ENCODE data around the gene MLLT6.

The MLLT6 gene

GRCh38 chr17:38766341-38766740, 61.3 kb downstream of the MLLT6 start:
- H4K20me1 ChIP-seq (ENCODE audit: insufficient read depth, low read length, poor library complexity, severe bottlenecking), result no peaks in the 10 kb centered on the region
- H3K36me3 ChIP-seq (ENCODE audit: insufficient read depth, low read length), result peaks cover 89% of the 10 kb centered on the region; the same call in 1 of the 2 replicates
- TF ChIP-seq EZH2phosphoT487 (IDR thresholded peaks at IDR 0.05; ENCODE audit: borderline replicate concordance) (no peak), CTCF (conservative IDR thresholded peaks at IDR 0.05; ENCODE audit: low read length) (no peak)

GRCh38 chr17:38768417-38768816, 63.3 kb downstream of the MLLT6 start:
- Histone ChIP-seq H2AFZ (ENCODE audit: low read length) (no peak overlapping the region), H3K4me3 (ENCODE audit: low read length, poor library complexity, severe bottlenecking) (no peak overlapping the region), H3K9me2 (replicated peaks; ENCODE audit: low read depth, low read length) (no peaks in the 10 kb centered on the region), H3K4me2 (ENCODE audit: low read depth, low read length, poor library complexity, severe bottlenecking) (no peak overlapping the region), H3K9me3 (ENCODE audit: insufficient read depth, low read depth, low read length) (no peaks in the 10 kb centered on the region), H3F3A (ENCODE audit: low read depth) (no peaks in the 10 kb centered on the region; the same call in 1 of the 2 replicates), H3K4me1 (ENCODE audit: insufficient read depth, low read length, poor library complexity, severe bottlenecking) (no peaks in the 10 kb centered on the region), H3K79me2 (ENCODE audit: insufficient read depth, low read length) (no peaks in the 10 kb centered on the region), H3K27me3 (ENCODE audit: insufficient read depth, low read length, poor library complexity, severe bottlenecking) (no peaks in the 10 kb centered on the region), H3K9ac (ENCODE audit: low read depth, low read length, poor library complexity, severe bottlenecking) (no peak overlapping the region), H3K36me3 (ENCODE audit: insufficient read depth, low read length) (peaks cover 89% of the 10 kb centered on the region; the same call in 1 of the 2 replicates), H4K20me1 (ENCODE audit: insufficient read depth, low read length, poor library complexity, severe bottlenecking) (no peaks in the 10 kb centered on the region)
- TF ChIP-seq CTCF (conservative IDR thresholded peaks at IDR 0.05; ENCODE audit: low read length) (no peak), EZH2phosphoT487 (IDR thresholded peaks at IDR 0.05; ENCODE audit: borderline replicate concordance) (no peak)

More at GRCh38 chr17:38766341-38766740, 61.3 kb downstream of the MLLT6 start:
- Histone ChIP-seq H3K4me2 (ENCODE audit: low read depth, low read length, poor library complexity, severe bottlenecking) (no peak overlapping the region), H3K9me3 (ENCODE audit: insufficient read depth, low read depth, low read length) (no peaks in the 10 kb centered on the region), H3K4me3 (ENCODE audit: low read length, poor library complexity, severe bottlenecking) (no peak overlapping the region), H3K27me3 (ENCODE audit: insufficient read depth, low read length, poor library complexity, severe bottlenecking) (no peaks in the 10 kb centered on the region), H3K9me2 (replicated peaks; ENCODE audit: low read depth, low read length) (no peaks in the 10 kb centered on the region), H3F3A (ENCODE audit: low read depth) (no peaks in the 10 kb centered on the region), H2AFZ (ENCODE audit: low read length) (no peak overlapping the region), H3K9ac (ENCODE audit: low read depth, low read length, poor library complexity, severe bottlenecking) (no peak overlapping the region), H3K79me2 (ENCODE audit: insufficient read depth, low read length) (no peaks in the 10 kb centered on the region), H3K4me1 (ENCODE audit: insufficient read depth, low read length, poor library complexity, severe bottlenecking) (no peaks in the 10 kb centered on the region)

GRCh38 chr17:38773258-38773657, 68.2 kb downstream of the MLLT6 start:
- no peak overlapping the region for H3K9ac ChIP-seq (ENCODE audit: low read depth, low read length, poor library complexity, severe bottlenecking)
- H3K27me3 ChIP-seq (ENCODE audit: insufficient read depth, low read length, poor library complexity, severe bottlenecking), result no peaks in the 10 kb centered on the region
- H3K79me2 ChIP-seq (ENCODE audit: insufficient read depth, low read length), result no peaks in the 10 kb centered on the region
- no peak overlapping the region for H3K4me2 ChIP-seq (ENCODE audit: low read depth, low read length, poor library complexity, severe bottlenecking)
- H3K4me1 ChIP-seq (ENCODE audit: insufficient read depth, low read length, poor library complexity, severe bottlenecking), result no peaks in the 10 kb centered on the region
- H3K9me2 ChIP-seq (replicated peaks; ENCODE audit: low read depth, low read length), result no peaks in the 10 kb centered on the region
- H4K20me1 ChIP-seq (ENCODE audit: insufficient read depth, low read length, poor library complexity, severe bottlenecking), result no peaks in the 10 kb centered on the region
- H3F3A ChIP-seq (ENCODE audit: low read depth), result no peaks in the 10 kb centered on the region; the same call in 1 of the 2 replicates
- no peak for TF ChIP-seq EZH2phosphoT487 (IDR thresholded peaks at IDR 0.05; ENCODE audit: borderline replicate concordance)
- TF ChIP-seq CTCF (conservative IDR thresholded peaks at IDR 0.05; ENCODE audit: low read length), result no peak
- peaks cover 83% of the 10 kb centered on the region; the same call in 1 of the 2 replicates for H3K36me3 ChIP-seq (ENCODE audit: insufficient read depth, low read length)
- no peak overlapping the region for H2AFZ ChIP-seq (ENCODE audit: low read length)
- H3K9me3 ChIP-seq (ENCODE audit: insufficient read depth, low read depth, low read length), result no peaks in the 10 kb centered on the region
- H3K4me3 ChIP-seq (ENCODE audit: low read length, poor library complexity, severe bottlenecking), result no peak overlapping the region

All from Loucy (cell line).